ENCODE data around the gene SGCB. TPM values are rescaled to one million over a fixed set of nuclear protein-coding genes. Genes with fewer than 3 reads are reported as not detected.
"Not testable (repeated sequence)": the region's sequence is repeated elsewhere in the genome, so short reads cannot be mapped to it uniquely, and the experiment has no call there.

The SGCB gene
- total RNA-seq: 10 to 100 TPM; 18.2 to 18.8 TPM

DNA sequence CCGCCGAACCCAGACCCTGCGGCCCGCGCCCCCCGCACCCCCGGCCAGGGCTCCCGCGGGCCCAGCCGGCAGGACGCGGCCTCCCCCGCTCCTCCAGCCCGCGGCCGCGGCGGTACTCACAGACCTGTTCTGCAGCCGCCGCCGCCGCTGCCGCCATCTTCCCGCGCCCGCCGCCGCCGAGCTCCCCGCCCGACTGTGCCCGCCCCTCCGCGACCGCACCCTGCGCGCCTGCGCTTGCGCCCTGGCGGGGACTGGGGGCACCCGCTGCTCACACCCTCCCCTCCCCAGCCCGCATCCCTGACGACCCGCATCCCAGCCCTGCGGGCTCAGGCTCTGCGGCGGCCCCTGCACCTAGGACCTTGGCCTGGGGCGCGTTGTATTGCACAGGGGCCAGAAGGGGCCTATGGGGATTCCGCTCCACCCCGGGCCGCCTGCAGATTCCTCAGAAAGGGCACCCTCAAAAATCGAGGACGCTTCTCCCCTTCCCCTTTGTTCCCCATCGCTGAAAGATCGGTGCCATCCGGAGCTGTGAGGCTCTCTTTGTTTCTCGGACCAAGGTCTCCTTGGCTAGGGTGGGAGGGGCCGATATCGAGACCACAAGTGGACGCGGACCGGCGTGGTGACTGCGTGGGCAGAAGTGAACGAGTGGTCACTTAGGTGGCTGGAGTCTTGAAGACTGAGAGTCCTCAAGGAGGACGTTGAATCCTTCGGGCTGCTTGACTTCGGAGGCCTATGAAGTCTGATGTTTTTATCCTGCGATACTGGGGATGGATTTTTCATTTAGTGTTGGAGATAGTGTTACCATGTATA lies at the start of gene SGCB:
Gene SGCB (minus strand): TSS at position 197 of the 810 bp plus-strand sequence. CDS start 40 bp downstream, at position 157.
- ATAC-seq (replicated peaks in 1 of 2): peak; percentile 97 to 98
- Mint-ChIP-seq H3K4me1 (ENCODE audit: low read depth) (peaks cover 25% of the 10 kb centered on the region), H3K9me3 (no peaks in the 10 kb centered on the region), H3K36me3 (ENCODE audit: insufficient read depth in 2 of 2) (peaks cover 0 to 9% of the 10 kb centered on the region in 2 donors), H3K27ac (peak within 1 kb of the TSS; percentile 90), H3K4me3 (peak within 1 kb of the TSS; percentile 85 to 98), H3K27me3 (ENCODE audit: low read depth) (peaks cover 37% of the 10 kb centered on the region)
- peak; percentile 83 to 84 for DNase-seq

DNA sequence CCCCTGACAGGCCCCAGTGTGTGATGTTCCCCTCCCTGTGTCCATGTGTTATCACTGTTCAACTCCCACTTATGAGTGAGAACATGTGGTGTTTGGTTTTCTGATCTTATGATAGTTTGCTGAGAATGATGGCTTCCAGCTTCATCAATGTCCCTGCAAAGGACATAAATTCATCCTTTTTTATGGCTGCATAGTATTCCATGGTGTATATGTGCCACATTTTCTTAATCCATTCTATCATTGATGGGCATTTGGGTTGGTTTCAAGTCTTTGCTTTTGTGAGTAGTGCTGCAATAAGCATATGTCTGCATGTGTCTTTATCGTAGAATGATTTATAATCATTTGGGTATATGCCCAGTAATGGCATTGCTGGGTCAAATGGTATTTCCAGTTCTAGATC lies 48.3 kb upstream of the SGCB start:
- H3K27me3 Mint-ChIP-seq (ENCODE audit: low read depth): peaks cover 21% of the 10 kb centered on the region
- DNase-seq; H3K27ac Mint-ChIP-seq; H3K4me1 Mint-ChIP-seq (ENCODE audit: low read depth); H3K9me3 Mint-ChIP-seq; H3K4me3 Mint-ChIP-seq; ATAC-seq (replicated peaks in 1 of 2); H3K36me3 Mint-ChIP-seq (ENCODE audit: insufficient read depth in 2 of 2): not testable (repeated sequence)

DNA sequence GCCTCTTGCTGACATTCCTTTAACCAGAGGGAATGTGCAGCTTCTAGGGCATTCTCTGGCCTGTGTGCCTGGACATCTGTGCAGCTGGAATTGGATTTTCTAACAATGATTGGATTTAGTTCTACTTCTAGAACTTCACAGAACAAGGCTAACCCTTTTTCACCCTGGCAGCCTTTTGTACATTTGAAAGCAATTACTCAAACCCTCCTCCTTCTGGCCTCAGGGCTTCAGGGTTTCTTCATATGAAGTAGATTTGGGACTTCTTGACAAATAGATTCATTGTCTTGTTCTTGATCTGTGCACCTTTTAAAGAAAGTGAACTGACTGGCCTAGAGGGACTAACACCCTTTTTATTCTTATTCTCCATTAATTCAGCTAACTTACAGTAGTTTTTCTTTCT lies 43.1 kb upstream of the SGCB start:
- no peak for DNase-seq
- no peaks in the 10 kb centered on the region for H3K36me3 Mint-ChIP-seq (ENCODE audit: insufficient read depth in 2 of 2)
- ATAC-seq (replicated peaks in 1 of 2): no peak
- no peaks in the 10 kb centered on the region for H3K9me3 Mint-ChIP-seq
- H3K4me3 Mint-ChIP-seq: no peak overlapping the region
- no peaks in the 10 kb centered on the region for H3K4me1 Mint-ChIP-seq (ENCODE audit: low read depth)
- peaks cover 53% of the 10 kb centered on the region for H3K27me3 Mint-ChIP-seq (ENCODE audit: low read depth)
- no peak overlapping the region for H3K27ac Mint-ChIP-seq

- H3K4me3 Mint-ChIP-seq: no peak overlapping the region
- H3K9me3 Mint-ChIP-seq: no peaks in the 10 kb centered on the region
- ATAC-seq (replicated peaks in 1 of 2) (no peak), DNase-seq (no peak)
- no peaks in the 10 kb centered on the region for H3K36me3 Mint-ChIP-seq (ENCODE audit: insufficient read depth in 2 of 2)
- H3K4me1 Mint-ChIP-seq (ENCODE audit: low read depth): no peaks in the 10 kb centered on the region
- H3K27ac Mint-ChIP-seq: no peak overlapping the region
- H3K27me3 Mint-ChIP-seq (ENCODE audit: low read depth): peaks cover 68% of the 10 kb centered on the region
These were observed 41.6 kb upstream of the SGCB start for GRCh38 chr4:52079659-52080058.

GRCh38 chr4:52076731-52077130 lies 38.6 kb upstream of the SGCB start:
- H3K27me3 Mint-ChIP-seq (ENCODE audit: low read depth): peaks cover 64% of the 10 kb centered on the region
- H3K36me3 Mint-ChIP-seq (ENCODE audit: insufficient read depth in 2 of 2): no peaks in the 10 kb centered on the region
- no peaks in the 10 kb centered on the region for H3K9me3 Mint-ChIP-seq
- no peak overlapping the region for H3K27ac Mint-ChIP-seq
- ATAC-seq (replicated peaks in 1 of 2) (no peak), DNase-seq (no peak)
- H3K4me1 Mint-ChIP-seq (ENCODE audit: low read depth): no peaks in the 10 kb centered on the region
- H3K4me3 Mint-ChIP-seq: no peak overlapping the region

- peaks cover 61% of the 10 kb centered on the region for H3K27me3 Mint-ChIP-seq (ENCODE audit: low read depth)
- no peaks in the 10 kb centered on the region for H3K36me3 Mint-ChIP-seq (ENCODE audit: insufficient read depth in 2 of 2)
- H3K9me3 Mint-ChIP-seq: no peaks in the 10 kb centered on the region
- H3K4me1 Mint-ChIP-seq (ENCODE audit: low read depth): no peaks in the 10 kb centered on the region
- DNase-seq (no peak), ATAC-seq (replicated peaks in 1 of 2) (no peak)
- no peak overlapping the region for H3K27ac Mint-ChIP-seq
- H3K4me3 Mint-ChIP-seq: no peak overlapping the region
These were observed 33.9 kb upstream of the SGCB start for GRCh38 chr4:52071791-52072546.

GRCh38 chr4:52069571-52069970 lies 31.5 kb upstream of the SGCB start:
- ATAC-seq (replicated peaks in 1 of 2) (no peak), DNase-seq (no peak)
- H3K9me3 Mint-ChIP-seq: peaks cover 0 to 2% of the 10 kb centered on the region in 2 donors
- peaks cover 39% of the 10 kb centered on the region for H3K27me3 Mint-ChIP-seq (ENCODE audit: low read depth)
- no peak overlapping the region for H3K4me3 Mint-ChIP-seq
- H3K27ac Mint-ChIP-seq: no peak overlapping the region
- H3K36me3 Mint-ChIP-seq (ENCODE audit: insufficient read depth in 2 of 2): no peaks in the 10 kb centered on the region
- H3K4me1 Mint-ChIP-seq (ENCODE audit: low read depth): no peaks in the 10 kb centered on the region

DNA sequence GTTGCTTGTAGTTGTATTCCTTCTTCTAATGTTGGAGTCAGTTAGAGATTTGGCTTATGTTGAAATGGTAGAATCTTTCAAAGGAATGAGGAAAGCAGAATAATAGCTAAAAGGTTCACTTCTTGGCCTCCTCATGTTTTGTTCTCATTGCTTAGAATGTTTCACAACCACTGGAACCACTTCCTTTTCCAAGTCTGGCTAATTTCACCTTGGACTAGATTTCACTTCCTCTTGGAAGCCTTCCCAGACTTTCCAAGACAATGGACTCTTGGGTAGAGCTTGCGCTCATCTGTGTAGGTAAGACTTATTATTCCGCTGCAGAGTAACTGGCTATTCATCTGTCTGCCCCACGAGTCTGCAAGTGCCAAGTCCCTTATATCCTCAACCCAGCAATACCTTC lies 21.3 kb upstream of the SGCB start:
- Mint-ChIP-seq H3K27me3 (ENCODE audit: low read depth) (peaks cover 26% of the 10 kb centered on the region), H3K36me3 (ENCODE audit: insufficient read depth in 2 of 2) (no peaks in the 10 kb centered on the region), H3K27ac (no peak overlapping the region), H3K4me1 (ENCODE audit: low read depth) (no peaks in the 10 kb centered on the region), H3K4me3 (no peak overlapping the region), H3K9me3 (no peaks in the 10 kb centered on the region)
- ATAC-seq (replicated peaks in 1 of 2): no peak
- DNase-seq: no peak

GRCh38 chr4:52058275-52058674 lies 20.2 kb upstream of the SGCB start:
- DNase-seq (no peak), ATAC-seq (replicated peaks in 1 of 2) (no peak)
- Mint-ChIP-seq H3K4me1 (ENCODE audit: low read depth) (no peaks in the 10 kb centered on the region), H3K36me3 (ENCODE audit: insufficient read depth in 2 of 2) (no peaks in the 10 kb centered on the region), H3K4me3 (no peak overlapping the region), H3K9me3 (no peaks in the 10 kb centered on the region), H3K27me3 (ENCODE audit: low read depth) (peaks cover 37% of the 10 kb centered on the region), H3K27ac (no peak overlapping the region)

GRCh38 chr4:52057196-52057595 lies 19.1 kb upstream of the SGCB start:
- ATAC-seq (replicated peaks in 1 of 2): no peak
- Mint-ChIP-seq H3K27me3 (ENCODE audit: low read depth) (peaks cover 41% of the 10 kb centered on the region), H3K9me3 (no peaks in the 10 kb centered on the region)

DNA sequence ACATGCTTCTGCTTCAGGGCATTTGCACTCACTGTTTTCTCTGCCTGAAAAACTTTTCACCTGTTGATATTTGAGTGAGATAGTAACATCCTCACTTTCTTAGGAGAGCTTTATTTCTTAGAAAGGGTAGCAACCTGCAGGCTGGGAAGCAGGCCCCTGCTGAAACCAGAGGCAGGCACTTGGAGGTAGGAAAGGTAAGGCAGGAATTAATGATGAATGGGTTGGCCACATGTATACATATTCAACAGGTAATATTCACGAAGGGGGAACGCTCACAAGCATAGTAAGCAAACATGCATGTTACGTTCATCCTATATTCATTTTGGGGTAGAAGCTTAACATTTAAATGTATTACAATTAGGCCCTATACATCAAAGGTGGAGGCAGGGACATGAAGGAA lies 16.2 kb upstream of the SGCB start:
- H3K27me3 Mint-ChIP-seq (ENCODE audit: low read depth): peaks cover 46% of the 10 kb centered on the region
- no peak overlapping the region for H3K27ac Mint-ChIP-seq
- no peaks in the 10 kb centered on the region for H3K9me3 Mint-ChIP-seq
- H3K4me1 Mint-ChIP-seq (ENCODE audit: low read depth): peaks cover 9% of the 10 kb centered on the region
- DNase-seq (no peak), ATAC-seq (replicated peaks in 1 of 2) (no peak)
- no peaks in the 10 kb centered on the region for H3K36me3 Mint-ChIP-seq (ENCODE audit: insufficient read depth in 2 of 2)
- H3K4me3 Mint-ChIP-seq: no peak overlapping the region

More at GRCh38 chr4:52057196-52057595, 19.1 kb upstream of the SGCB start:
- no peak overlapping the region for H3K4me3 Mint-ChIP-seq
- H3K27ac Mint-ChIP-seq: no peak overlapping the region
- H3K4me1 Mint-ChIP-seq (ENCODE audit: low read depth): peaks cover 4% of the 10 kb centered on the region
- H3K36me3 Mint-ChIP-seq (ENCODE audit: insufficient read depth in 2 of 2): no peaks in the 10 kb centered on the region
- no peak for DNase-seq

DNA sequence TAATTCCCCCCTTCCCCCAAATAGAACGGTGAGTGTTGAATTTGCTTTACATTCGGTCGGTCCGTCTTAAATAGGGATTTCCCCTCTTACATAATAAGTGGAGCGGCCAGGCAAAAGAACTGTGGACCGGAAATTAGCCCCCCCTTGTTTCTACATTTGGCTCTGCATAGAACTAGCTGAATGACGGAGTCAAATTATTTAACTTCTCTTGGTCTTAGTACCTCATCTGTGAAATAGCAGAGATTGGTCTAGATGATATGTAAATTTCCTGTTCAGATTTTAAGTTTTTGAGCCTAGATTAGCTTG lies 14.3 kb upstream of the SGCB start:
- H3K4me3 Mint-ChIP-seq: peak overlapping the region; percentile 72 to 73
- H3K27me3 Mint-ChIP-seq (ENCODE audit: low read depth): peaks cover 63% of the 10 kb centered on the region
- H3K27ac Mint-ChIP-seq: no peak overlapping the region
- H3K9me3 Mint-ChIP-seq: no peaks in the 10 kb centered on the region
- ATAC-seq (replicated peaks in 1 of 2) (no peak), DNase-seq (no peak)
- peaks cover 9% of the 10 kb centered on the region for H3K4me1 Mint-ChIP-seq (ENCODE audit: low read depth)
- no peaks in the 10 kb centered on the region for H3K36me3 Mint-ChIP-seq (ENCODE audit: insufficient read depth in 2 of 2)

GRCh38 chr4:52051615-52052474 lies 13.7 kb upstream of the SGCB start:
- Mint-ChIP-seq H3K27me3 (ENCODE audit: low read depth) (peaks cover 65% of the 10 kb centered on the region), H3K4me3 (peak overlapping the region; percentile 72 to 73), H3K36me3 (ENCODE audit: insufficient read depth in 2 of 2) (no peaks in the 10 kb centered on the region), H3K9me3 (no peaks in the 10 kb centered on the region), H3K27ac (no peak overlapping the region), H3K4me1 (ENCODE audit: low read depth) (peaks cover 9% of the 10 kb centered on the region)
- DNase-seq (peak in 1 of 2 donors; percentile 9), ATAC-seq (replicated peaks in 1 of 2) (peak; percentile 62)
